ENCODE data around the gene MARCHF3.
"Not testable (repeated sequence)": the region's sequence is repeated elsewhere in the genome, so short reads cannot be mapped to it uniquely, and the experiment has no call there.

MARCHF3 gene

GRCh38 chr5:126866851-126867636, 163.3 kb downstream of the MARCHF3 start:
- no peak for DNase-seq

GRCh38 chr5:126865299-126865698, 165.1 kb downstream of the MARCHF3 start:
- DNase-seq: no peak

GRCh38 chr5:126864042-126864688, 166.2 kb downstream of the MARCHF3 start:
- DNase-seq: no peak

GRCh38 chr5:126863402-126863801, 167.0 kb downstream of the MARCHF3 start:
- DNase-seq: no peak

- DNase-seq: no peak
Observed at GRCh38 chr5:126858441-126858840, 171.9 kb downstream of the MARCHF3 start.

GRCh38 chr5:126857472-126858410, 172.6 kb downstream of the MARCHF3 start:
- DNase-seq: no peak

- DNase-seq: no peak
Observed at GRCh38 chr5:126855266-126855665, 175.1 kb downstream of the MARCHF3 start.

- no peak for DNase-seq
Observed at GRCh38 chr5:126854526-126855110, 175.7 kb downstream of the MARCHF3 start.

GRCh38 chr5:126853541-126854307, 176.6 kb downstream of the MARCHF3 start:
- peak in 1 of 2 experiments; percentile 13 for DNase-seq

- no peak for DNase-seq
Observed at GRCh38 chr5:126852841-126853271, 177.5 kb downstream of the MARCHF3 start.

GRCh38 chr5:126852091-126852571, 178.2 kb downstream of the MARCHF3 start:
- DNase-seq: no peak

GRCh38 chr5:126851501-126852011, 178.8 kb downstream of the MARCHF3 start:
- peak in 1 of 2 experiments; percentile 25 for DNase-seq

GRCh38 chr5:126849101-126849678, 181.2 kb downstream of the MARCHF3 start:
- DNase-seq: no peak

GRCh38 chr5:126848253-126848652, 182.1 kb downstream of the MARCHF3 start:
- DNase-seq: no peak

- DNase-seq: no peak
Observed at GRCh38 chr5:126847826-126848251, 182.5 kb downstream of the MARCHF3 start.

- no peak for DNase-seq
Observed at GRCh38 chr5:126847456-126847820, 182.9 kb downstream of the MARCHF3 start.

- DNase-seq: no peak
Observed at GRCh38 chr5:126846744-126847455, 183.5 kb downstream of the MARCHF3 start.

- no peak for DNase-seq
Observed at GRCh38 chr5:126846344-126846743, 184.0 kb downstream of the MARCHF3 start.

- peak; percentile 54 to 56 for DNase-seq
Observed at GRCh38 chr5:126845470-126846070, 184.8 kb downstream of the MARCHF3 start.

- not testable (repeated sequence) for DNase-seq
Observed at GRCh38 chr5:126843375-126843774, 187.0 kb downstream of the MARCHF3 start.
